Measurements from ENCODE around the gene SLC16A8.
"Not testable (repeated sequence)": the region's sequence is repeated elsewhere in the genome, so short reads cannot be mapped to it uniquely, and the experiment has no call there.

Gene SLC16A8

DNA sequence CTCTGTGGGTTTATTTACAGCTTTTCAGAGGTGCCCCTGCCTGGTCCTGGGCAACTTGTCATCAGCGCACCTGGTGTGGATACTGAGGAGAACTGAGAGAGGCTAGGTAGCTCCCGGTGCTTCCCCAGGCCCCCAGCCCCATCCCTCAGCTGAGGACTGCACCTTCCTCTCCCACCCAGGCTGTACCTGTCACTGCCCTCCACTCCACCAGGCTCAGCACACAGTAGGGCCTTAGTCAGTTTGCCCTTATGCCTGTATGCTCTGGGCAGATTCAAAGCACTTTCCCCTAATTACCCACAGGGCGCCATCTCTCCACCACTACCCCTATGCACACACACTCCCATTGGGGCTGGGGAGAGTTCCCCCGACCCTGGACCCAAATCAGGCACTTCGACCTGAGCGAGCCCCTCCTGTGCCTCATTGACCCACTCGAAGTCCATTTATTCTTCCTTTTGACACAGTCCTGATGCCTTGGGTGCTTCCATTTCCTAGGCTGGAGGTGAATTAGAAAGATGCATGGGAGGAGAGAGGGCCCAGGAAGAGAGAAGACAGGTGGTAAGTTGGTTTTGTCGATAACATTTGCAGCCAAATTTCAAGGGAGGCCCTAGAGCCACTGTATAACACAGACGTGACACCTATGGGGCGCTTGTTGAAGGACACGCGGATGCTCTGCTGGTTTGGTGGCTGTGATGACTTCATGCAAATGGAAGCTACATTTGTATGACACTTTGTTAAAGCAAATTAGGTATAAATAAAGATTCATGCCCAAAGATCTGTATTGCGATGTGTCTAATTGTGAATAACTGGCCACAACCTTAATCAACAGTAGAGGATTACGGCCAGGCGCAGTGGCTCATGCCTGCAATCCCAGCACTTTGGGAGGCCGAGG is 40.6 kb downstream of the SLC16A8 start:
- no peak for DNase-seq (ENCODE audit: low spot score)

DNA sequence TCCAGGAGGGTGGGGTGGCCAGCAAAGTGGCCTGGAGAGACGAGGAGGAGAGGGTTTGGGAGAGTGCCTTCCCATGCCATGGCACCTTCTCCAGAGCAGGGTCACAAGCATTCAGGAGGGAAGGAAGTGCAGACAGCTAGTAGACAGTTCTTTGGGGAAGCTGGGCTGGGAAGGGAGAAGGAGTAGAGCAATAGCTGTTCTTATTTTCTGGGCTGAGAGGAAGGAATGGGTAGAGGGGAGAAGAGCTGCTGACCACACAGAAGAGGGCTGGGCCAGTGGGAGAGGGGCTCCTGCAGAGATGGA is 41.5 kb downstream of the SLC16A8 start:
- no peak for DNase-seq (ENCODE audit: low spot score)

DNA sequence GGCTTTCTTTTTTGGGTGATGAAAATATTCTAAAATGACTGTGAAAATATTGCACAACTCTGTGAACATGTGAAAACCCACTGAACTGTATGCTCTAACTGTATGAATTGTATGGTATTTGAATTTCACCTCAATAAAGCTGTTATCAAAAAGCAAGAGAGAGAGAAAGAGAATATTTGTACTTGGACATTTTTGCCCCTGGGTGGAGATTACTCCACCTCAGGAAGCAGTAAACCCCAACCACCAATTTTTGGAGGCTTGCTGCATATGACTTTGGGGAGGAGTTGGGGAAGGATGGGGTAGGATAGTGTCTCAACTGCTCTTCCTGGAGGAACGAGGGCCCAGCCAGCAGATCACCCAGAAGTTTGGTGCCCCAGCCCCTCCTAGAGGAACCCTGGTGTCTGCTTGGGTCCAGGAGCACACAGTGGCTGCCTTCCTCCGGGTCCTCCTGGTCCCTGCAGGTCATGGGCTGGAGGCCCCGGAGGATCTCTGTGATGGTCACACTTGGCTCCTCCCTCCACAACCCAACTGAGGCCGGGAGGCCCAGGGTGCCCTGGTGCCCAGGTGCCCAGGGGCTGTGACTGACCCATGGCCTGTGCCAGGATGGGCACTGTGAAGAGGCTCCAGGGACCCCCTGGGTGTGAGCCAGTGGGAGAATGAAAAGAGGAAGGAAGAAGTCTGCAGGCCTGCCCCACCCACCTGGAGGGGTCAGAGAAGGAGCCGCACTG is 42.1 kb downstream of the SLC16A8 start:
- DNase-seq (ENCODE audit: low spot score): no peak

DNA sequence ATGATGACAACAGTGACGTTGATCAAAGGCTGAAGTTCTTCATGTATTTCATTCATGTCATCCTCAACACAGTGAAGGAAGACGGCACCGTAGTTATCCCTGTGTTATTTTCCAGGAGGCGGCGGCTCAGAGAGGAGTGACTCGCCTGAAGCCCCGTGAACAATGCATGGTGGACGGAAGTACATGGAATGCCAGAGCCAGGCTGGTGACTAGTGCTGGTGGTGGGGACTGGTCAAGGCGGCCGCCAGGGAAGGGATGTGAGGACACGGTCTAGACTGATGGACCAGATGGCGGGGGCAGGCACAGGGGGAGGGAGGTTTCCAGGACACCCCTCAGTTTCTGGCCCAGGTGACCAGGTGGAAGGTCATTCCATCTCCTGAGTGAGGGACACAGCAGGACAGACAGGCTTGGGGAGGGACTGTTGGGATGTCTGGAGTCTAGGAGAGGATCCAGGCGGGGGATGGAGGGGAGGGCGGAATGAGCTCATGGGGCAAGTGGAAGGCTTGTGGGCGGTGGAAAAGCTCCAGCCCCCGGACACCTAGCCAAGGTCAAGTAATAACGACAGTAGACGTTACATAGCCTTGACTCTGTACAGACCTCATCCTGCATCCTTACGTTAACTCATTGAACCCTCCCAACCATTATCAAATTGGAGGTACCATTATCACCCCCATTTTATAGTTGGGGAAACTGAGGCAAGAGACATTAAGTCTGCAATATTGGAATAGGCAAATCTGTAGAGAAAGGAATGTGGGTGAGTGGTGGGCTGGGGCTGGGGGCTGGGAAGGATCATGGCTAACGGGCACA is 42.8 kb downstream of the SLC16A8 start:
- DNase-seq (ENCODE audit: low spot score): no peak

DNA sequence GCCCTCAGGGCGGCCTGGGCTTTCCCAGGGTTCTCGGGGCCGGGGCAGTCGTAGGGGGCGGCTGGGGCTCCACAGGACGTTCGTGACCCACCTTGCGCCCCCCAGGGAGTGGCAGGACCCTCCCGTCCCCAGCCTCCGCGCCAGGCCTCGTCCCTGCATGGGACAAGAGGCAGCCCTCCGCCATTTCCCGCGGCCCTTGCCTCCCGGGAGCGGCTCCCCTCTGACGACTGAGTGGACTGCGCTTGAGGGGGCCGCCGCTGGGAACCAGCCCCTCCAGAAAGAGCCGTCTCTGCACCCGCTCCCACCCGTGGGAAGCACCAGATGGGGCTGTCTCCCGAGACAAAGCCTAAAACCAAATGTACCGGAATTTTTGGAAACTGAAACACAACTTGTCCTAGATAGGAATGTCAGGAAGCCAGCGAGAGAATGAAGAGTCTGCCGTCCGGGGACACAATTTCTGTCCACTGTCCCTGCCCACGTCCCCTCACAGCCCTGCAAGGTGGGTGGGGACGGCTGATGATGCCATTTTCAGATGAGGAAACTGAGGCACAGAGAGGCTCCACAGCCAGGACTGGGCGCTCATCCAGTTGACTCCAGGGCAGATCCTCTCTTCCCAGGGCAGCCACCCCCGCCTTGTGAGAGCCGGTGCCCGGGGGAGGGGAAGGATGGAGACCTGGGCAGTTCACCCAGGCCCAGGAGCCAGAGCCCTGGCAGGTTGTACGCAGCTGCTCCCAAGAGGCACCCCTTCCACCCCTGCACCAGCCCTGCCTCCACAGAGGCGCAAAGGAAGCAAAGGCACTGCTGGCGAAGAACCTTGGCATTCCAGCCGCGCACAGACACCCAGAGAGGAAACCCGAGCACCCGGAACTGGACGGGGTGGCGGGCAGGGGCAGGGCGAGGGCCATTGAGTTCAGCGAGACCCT is 44.8 kb downstream of the SLC16A8 start:
- no peak for DNase-seq (ENCODE audit: low spot score)

DNA sequence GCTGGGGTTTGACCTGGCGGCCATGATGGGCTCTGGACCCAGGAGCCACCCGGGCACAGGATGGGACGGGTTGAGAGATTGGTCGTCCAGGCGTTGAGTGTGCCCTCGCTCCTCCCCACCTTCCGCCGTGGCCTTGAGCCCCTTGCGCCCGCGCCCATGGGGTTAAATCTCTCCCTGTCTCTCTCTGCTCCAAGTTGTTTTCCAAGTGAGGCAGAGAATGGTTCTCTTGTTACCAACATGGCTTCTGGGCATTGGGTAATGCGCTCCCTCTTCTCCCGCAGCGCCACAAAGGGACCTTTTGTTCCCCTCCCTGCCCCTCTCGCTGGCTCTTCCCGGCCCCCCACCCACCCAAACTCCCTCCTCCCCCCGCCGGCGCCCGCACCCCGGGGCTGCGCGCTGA is 45.6 kb downstream of the SLC16A8 start:
- no peak for DNase-seq (ENCODE audit: low spot score)

DNA sequence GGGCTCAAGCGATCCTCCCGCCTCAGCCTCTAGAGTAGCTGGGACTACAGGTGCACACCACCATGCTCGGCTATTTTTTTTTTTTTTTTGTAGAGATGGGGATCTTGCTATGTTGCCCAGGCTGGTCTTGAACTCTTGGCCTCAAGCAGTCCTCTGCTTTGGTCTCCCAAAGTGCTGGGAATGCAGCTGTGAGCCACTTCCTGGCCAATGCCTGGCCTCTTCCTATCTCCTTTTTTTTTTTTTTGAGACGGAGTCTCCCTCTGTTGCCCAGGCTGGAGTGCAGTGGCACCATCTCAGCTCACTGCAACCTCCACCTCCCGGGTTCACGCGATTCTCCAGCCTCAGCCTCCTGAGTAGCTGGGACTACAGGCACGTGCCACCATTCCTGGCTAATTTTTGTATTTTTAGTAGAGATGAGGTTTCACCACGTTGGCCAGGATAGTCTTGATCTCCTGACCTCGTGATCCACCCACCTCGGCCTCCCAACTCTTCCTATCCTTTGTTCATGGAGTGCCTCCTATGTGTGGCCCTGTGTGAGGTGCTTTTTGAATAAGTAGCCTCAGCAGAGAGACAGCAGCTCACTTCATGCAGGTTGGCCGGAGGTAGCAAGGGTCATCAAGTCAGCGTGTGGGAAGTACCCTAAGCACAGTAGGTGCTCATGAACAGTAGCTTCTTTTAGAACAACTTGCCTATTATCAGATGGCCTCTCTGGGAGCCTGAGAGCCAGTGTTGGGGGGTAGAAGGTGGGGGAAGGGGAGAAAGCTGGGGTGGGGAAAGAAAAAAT is 46.4 kb downstream of the SLC16A8 start:
- DNase-seq (ENCODE audit: low spot score): not testable (repeated sequence)

DNA sequence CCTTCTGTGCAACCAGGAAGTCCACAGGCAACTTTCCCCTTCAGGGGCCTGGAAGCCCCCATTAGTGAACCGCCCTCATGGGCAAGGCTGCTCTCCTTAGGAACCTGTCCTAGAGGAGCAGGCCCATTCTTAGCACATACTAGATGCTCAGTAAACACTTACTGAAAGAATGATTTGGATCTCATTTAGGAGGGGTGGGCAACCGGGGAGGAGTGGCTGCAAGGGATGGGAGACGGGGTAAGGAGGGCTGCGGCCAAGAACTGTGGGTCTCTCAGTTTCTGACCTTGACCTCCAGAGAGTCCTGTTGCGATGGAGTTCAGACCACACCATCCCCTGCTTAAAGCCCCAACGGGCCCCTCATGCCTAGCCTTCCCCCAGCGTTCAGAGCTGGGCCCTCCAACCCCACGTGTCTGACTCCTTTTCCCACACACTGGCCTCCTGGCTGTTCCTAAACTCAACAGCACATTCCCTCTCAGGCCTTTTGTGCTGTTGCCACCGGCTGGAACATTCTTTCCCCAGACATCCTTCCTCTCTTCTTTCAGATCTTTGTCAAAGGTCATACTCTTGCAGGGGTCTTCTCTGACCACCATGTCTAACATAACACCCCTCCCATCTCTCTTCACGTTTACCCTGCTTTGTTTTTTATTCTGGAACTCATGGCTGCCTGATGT is 47.5 kb downstream of the SLC16A8 start:
- no peak for DNase-seq (ENCODE audit: low spot score)

DNA sequence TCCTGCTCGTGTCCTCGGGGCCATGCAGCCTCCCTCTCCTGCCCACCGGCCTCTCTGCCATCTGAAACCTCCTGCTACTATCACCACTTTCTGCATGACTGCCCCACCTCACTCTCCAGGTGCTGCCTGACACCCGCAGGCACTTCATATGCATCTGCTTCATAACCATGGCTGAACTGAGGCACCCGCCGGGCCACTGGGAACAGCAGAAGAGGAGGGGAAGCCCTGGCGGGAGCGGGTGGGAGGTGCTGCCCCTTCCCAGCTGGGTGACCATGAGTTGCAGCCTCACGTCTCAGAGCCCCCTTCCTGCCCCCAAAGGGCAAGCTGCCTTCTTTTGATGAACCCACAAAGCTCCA is 48.5 kb downstream of the SLC16A8 start:
- DNase-seq (ENCODE audit: low spot score): no peak

DNA sequence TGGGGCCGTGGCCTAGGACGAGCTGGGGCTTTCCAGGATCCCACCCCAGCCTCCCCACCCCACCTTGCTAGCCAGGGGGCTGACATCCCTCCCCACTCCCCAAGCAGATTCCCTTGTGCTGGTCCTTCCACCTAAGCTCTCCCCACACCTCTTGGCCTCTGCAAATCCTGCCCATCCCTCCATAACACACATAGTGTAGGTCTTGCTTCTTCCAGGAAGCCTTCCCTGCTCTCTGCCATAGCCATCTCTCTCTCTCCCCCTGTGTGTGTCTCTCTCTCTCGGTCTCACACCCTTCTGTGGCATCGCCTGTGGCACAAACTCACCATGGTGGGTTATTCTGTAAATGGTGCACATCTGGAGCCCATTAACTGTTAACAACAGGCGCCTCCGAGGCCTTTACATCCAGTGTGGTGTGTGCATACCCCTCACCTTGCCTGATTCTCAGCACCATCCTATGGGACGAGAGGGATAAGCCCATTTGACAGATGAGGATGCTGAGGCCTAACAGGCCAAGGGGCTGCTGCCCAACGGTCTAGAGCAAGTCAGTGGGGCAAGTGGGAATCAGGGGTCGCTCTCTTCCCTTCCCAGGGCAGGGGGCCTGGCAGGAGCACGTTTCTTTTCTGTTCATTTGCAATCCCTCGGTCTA is 49.0 kb downstream of the SLC16A8 start:
- no peak for DNase-seq (ENCODE audit: low spot score)

DNA sequence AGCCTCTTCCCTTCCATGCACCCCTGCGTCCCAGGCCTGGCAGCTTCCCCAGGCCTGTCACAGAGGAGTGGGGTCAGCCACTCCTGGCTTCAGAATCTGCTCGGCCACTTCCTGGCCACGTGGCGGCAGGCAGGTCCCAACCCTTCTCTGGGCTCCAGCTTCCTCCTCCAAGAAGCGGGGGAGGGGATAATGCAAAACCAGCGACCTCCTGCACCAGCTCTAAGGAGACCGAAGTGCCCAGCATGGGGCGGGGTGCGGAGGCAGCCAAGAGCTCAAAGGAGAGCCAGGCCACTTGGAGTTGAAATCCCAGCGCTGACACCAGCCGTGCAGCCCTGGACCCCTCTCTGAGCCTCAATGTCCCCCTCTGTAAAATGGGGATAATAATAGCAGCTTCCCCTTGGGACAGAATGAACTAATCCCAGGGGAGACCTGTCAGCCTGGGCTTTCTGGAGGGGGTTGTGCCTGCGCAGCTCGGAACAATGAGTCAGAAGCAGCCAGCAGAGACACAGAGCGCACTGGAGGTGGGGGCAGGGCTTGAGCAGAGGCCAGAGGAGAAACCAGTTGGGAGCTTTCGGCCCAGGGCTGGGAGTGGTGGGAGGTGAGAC is 49.6 kb downstream of the SLC16A8 start:
- DNase-seq (ENCODE audit: low spot score): no peak

DNA sequence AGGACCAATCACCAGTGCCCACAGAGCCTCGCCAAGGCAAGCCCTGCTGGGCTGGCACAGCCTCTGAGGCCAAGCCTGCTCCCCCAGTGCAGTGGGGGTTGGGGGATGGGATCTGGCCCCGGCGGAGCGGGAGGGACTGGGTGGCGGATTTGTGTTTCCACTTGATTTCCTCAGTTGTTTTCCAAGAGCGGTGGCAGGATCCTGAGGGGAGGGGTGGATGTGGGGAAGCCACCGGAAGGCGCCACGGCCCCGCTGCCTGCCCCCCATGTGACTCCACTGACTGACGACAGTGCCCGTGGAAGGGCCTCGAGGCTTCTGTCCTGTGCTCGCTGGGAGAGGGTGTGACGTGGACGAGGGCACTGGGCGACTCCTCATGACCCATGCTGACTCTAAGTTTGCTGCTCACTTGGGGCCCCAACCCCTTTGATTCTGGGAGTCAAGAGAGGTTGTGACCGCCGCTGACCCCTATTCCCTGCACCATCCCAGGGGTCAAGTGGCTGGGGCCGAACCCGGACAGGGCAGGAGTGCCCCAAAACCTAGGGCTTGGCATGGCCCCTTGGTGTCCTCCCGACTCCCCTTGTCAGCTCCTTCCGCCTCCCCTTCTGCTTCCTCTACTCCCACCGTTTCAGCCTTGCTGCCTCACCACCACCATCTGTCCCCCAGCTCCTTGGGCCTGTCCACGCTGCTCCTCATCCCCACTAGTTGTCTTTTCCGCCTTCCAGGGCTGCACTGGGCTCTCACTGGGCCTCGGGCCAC is 50.3 kb downstream of the SLC16A8 start:
- no peak for DNase-seq (ENCODE audit: low spot score)

DNA sequence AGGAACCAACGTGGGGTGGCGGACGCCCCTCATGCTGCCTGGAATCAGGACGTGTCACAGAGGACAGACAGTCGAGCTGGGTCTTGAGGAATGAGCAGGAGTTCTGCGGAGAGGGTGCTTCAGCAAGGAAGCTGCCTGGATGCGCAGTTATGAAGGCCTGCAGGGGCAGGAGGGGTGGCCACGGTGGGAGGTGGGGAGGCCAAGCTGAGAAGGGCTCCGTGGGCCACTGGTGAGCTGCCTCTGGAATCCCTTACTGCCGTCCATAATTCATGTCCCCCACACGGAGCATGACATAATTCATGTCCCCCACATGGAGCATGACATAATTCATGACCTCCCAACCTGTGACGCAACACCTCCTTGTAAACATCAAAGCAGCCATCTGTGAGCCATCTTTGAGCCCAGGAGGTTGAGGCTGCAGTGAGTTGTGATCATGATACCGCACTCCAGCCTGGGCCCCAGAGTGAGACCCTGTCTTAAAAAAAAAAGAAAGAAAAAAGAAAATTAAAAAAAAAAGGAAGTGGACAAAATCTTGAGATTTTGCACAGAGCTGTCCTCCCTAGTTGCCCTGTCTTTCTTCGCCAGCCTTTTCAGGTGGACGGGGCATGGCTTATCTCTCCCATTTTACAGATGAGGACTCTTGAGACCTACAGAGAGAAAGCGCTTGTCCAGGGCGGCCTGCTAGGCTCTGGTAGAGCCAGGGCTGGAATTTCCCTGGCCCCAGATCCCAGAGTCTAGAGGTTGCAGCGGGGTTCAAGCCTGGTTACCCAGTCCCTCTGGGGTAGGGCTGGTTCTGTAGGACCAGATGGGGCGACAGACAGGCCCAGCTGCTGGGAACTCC is 51.1 kb downstream of the SLC16A8 start:
- no peak for DNase-seq (ENCODE audit: low spot score)

DNA sequence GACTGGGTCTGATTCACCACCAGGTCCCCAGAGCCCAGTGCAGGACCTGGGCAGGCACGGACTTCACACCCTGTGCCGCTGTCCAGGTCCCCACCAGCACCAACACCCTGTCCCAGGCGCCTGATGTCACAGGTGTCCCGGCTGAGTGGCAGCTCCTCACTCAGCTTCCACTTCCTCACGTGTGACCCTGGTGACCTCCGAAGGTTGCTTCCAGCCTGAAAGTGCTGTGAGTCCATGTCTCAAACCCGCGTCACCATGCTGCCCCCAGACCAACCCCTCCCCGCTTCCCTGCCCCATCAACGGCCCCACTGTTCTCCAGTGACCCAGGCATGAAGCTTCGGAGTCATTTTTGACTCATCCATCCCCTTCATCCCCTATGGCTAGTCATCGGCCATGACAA is 52.5 kb downstream of the SLC16A8 start:
- DNase-seq (ENCODE audit: low spot score): no peak

DNA sequence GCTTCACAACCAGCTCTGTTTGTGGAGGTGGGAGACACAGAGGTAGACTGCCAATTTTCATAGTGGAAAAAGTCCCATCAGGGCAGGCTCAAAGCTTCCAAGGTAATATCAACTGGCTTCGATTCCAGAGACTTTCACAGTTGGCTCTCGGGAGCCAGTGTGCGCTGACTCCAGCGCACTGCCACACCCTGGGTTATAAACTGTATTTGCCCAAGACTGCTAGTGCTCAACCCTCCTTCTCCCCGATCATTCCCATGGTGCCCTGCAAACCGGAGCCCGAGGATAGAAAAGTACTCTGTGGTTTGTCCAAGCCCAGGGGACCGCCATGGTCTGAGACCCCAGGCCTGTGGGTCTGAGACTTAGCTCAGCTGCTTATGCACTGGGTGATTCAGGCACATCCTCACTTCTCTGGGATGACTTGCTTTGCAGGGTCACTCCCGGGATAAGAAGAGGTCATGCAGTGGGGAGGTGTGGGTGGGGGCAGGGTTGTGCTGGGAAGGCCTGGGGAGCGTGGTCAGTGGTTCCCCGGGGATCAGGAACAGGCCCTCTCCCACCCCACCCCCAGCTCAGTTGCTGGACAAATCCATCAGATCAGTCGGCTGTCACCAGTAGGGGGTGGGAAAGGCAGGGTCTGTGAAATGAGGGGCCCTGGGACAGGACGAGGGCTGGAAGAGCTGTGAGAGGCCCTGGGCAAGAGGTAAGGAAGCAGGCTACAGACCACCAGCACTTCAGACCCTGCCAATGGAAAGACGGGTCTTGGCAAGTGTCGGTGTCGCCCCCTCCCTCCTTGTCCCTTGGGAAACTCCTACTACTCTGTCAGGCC is 53.5 kb downstream of the SLC16A8 start:
- DNase-seq (ENCODE audit: low spot score): no peak

DNA sequence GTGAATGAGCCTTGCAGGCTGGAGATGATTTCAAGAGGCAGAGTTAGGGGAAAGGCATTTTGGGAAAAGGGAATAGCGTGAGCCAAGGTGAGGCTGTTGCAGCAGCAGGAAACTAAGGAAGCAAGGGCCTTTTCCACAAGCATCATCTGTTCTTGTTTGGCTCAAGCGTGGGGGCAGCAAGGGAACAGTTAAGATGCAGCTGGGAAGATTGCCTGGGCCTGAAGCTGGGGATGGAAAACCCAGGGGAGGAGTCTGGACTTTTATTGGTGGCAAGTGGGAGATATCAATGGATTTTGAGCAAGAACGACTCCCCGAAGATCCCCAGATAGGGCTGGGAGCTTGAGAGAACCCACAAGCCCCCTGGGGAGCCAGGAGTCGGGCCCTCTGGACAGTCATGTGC is 54.1 kb downstream of the SLC16A8 start:
- DNase-seq (ENCODE audit: low spot score): no peak

DNA sequence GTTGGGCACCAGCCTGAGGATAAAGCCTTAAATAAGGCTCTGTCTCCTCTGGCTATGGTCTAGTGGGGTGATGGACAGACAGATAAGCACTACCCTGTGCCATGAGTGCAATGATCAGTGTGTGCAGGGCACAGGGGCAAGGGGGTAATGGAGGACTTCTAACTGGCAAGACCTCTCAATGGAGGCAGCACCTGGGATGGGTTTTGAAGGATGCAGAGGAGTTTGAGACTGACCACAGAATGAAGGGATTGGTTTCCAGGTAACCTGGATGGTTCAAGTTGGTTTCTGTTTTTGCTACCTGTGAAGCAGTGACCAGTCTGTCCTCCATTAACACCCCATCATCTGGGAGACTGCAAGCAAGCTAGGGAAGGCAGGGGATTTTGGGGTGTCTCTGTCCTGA is 54.6 kb downstream of the SLC16A8 start:
- DNase-seq (ENCODE audit: low spot score): no peak
